ENCODE data around the gene ROBO2.

The ROBO2 gene

DNA sequence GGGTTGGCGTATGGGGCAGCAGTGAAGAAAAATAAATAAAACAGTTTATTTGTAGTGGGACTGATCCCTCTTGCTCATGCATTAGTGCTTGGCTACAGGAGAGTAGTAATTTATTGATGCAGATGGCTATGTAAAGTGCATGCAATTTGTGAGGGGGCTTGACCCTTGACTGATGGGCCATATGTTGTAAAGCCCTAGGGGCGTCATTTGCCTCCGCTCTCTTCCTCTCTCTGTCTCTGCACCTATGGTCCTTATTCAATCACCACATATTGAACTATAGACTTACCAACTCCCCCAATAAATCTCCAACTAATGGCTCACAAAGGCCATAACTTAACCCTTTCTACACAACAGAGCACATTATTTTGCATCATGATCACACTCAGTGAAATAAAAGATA is 227.7 kb downstream of the ROBO2 start:
- FAIRE-seq, result no peak

DNA sequence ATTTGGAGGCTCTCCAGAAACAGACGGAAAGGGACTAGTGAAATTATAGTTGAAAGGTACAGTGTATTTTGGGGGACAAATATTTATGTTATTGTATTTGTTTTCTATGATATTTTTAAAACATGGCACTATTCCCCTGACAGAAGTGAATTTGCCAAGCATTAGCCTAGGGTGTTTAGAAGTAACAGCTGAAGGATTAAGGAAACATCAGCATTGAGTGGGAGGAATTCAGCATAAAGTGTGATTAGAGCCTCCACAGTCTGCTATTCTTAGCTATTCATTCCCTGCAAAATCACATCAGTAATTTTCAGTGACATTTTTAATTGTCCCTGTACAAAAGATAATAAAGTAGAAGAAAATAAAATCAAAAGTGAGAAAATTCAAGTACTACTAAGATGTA is 231.4 kb downstream of the ROBO2 start:
- no peak for FAIRE-seq

DNA sequence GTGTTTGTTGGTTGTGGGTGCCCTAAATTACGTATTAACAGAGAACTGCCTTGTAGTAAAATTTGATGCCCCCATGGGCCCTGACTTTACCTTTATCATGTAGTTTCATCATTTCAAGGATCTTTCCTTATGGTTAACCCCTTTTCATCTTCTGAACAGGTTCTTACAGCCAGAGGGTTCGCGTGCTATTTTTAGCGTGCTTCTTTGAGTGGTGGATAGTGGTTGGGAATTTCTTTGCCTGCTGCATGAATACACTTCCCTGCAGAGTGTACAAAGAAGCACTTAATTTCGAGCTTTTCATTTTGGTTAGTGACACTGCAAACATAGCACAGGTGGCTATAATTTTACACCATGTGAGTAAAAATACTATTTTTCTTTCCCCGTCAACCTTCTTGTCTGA is 231.8 kb downstream of the ROBO2 start:
- FAIRE-seq, result no peak

DNA sequence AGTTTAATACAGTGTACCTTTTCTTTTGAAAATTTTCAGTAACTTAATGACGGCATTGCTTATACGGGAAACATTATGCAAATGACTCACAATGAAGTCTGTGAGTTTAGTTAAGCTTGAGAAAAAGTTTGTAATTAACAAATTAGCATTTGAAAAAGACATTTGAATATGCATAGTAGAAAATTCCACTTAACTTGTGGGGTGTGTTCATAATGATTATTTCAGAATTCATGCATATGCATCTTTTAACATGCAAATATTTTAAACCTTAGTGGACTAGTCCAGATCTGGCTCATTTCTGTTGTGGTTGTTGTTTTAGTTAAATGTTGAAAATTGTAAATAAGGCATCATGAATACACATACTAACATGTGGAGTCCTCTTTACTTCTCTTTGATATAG is 239.4 kb downstream of the ROBO2 start:
- no peak for FAIRE-seq

DNA sequence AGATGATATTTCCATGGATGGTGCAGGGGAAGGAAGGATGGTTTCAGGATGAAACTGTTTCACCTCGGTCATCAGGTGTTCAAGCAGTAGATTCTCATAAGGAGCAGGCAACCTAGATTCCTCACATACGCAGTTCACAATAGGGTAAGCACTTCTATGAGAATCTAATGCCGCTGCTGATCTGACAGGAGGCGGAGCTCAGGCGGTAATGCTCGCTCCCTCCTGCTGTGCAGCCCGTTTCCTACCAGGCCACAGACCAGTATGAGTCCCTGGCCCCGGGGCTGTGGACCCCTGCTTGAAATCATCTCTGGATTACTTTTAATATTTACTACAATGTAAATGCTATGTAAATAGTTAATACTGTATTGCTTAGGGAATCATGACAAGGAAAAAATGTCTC is 241.8 kb downstream of the ROBO2 start:
- no peak for FAIRE-seq

DNA sequence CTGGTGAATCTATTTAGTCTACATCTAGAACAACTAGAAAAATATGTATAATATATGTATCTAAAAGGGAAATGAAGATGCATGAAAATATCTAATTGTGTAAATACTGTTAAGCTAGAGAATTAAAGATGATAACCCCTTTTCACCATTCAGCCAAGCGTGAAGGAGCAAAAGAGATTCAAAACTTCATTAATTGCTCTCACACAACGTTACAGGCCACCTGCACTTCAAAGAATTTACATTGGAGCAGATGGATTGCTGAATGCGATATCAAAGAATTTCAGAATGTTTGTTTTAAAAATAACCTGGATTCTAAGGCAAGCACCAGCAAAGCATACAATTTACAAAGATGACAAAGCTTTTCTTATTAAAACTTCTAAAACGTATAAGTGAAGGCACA is 243.2 kb downstream of the ROBO2 start:
- FAIRE-seq, result no peak

GRCh38 chr3:77288348-77288747 is 248.4 kb downstream of the ROBO2 start:
- FAIRE-seq, result no peak

GRCh38 chr3:77296527-77296926 is 256.6 kb downstream of the ROBO2 start:
- no peak for FAIRE-seq

DNA sequence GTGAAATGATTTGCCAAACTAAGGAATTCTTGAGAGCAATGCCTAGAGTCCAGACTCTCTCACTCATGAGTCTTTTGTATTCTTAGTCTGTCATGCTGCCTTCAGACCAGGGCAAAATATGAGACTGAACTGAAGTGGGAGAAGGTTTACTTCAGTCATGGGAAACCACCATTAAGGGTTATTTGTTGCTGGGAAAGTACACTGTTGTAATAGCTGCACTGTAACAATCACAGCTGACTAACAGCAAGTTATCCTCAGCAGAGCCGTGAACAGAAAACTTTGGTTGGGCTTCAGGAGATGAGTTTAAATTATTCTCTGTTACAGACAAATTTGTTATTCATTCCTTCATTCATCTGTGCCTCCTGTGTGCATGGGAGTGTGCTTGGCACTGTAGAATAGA is 258.5 kb downstream of the ROBO2 start:
- FAIRE-seq, result no peak

DNA sequence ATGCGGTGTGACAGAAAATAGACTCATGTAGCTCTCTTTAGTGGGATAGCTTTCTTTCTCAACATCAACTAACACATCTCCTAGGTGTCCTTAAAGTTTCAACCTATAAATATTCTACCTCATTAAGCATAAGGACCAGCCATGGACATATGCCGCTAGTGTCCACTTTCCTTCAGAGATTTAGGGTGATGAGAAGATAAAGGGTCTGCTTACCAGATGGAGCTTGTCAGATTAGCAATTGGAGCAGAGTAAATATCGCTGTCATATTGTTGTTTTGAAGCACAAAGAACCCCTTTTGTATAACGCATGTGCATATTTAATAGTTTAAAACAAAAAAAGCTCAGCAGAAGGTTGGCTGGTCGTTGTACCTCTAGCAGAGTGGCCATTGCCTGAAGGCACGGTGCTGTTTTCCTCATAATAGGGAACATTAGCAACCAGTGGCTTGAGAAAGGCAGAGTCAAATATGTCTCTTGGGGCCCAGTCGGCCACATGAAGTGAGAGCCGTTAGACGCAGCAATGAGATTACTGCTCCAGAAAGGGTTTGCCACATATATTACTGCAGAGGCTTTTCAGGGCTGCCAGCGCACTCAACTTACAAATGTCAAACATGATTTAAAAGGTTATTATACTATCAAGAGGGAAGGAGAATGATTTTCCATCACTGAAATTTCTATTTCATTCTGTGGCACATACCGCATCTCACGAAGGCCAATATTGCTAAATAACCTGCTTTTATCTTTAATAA is 264.2 kb downstream of the ROBO2 start:
- no peak for FAIRE-seq

DNA sequence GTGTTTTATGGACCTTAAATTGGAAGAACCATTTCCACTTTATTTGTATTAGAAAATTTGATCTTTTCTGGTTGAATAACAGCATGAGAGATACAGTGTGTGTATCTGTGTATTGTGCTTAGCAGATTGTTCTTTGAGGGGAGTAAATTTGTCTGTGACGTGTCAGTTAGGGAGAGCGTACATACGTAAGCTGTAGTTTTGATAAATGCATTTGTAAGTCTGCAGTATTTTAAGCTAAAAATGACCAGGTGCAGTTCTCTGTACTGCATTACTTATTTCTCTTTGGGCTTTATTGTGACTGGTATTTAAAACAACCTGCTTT is 264.8 kb downstream of the ROBO2 start:
- no peak for FAIRE-seq

- no peak for FAIRE-seq
These were observed 269.6 kb downstream of the ROBO2 start for GRCh38 chr3:77309460-77309859.

DNA sequence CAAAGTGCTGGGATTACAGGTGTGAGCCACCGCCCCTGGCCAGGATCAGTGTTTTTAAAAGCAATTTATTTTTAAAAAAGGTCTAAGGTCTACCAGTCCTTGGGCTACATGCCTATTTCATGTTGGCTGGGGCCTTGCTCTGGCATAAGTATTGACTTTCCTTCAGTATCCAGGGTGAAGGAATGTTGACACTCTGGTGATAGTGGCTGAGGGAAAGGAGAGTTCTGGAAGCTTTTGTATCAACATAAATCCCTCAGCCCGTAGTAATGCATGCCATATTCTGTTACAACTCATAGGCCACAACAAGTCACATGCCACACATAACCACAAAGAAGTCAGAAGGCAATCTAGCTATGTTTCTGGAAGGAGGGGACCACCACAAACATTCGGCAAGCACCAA is 273.9 kb downstream of the ROBO2 start:
- FAIRE-seq, result no peak

GRCh38 chr3:77319711-77320110 is 279.8 kb downstream of the ROBO2 start:
- no peak for FAIRE-seq

DNA sequence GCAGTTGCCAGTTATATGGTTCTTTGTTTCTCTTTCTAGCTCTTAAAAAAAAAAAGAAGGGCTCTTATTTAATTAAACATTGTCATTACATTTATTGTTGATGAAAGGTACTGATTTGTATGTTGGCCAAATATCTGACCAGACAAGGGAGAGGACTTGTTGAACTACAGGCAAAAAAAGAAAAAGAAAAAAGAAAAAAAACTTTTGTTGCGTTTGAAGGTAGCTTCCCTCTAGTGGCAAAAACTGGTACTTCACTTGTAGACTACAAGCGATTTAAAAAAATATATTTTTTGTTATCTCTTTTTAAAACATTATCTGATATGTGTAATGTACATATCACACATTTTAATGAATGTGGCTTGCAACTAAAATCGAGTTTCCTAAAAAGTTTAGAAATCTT is 280.6 kb downstream of the ROBO2 start:
- peak; percentile 92 for FAIRE-seq

- no peak for FAIRE-seq
These were observed 281.7 kb downstream of the ROBO2 start for GRCh38 chr3:77321646-77322045.

GRCh38 chr3:77323626-77324025 is 283.7 kb downstream of the ROBO2 start:
- no peak for FAIRE-seq

DNA sequence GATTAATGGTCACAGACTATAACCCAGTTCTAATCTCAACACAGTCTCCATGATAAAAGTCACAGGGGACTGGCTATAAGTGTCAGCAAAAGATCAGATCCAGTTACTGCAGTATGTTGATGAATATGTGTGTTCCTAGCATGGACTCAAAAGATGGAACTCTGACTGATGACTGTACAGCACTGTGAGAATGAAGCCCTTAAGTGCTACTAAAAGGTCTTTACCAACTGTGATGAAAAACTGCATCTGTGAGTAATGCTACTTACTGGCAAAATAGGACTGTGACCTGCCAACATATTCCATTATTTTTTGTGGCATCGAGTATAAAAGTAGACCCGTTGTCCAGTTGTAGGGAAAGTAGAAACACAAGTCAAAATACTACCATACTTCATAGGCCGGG is 284.2 kb downstream of the ROBO2 start:
- FAIRE-seq, result no peak

DNA sequence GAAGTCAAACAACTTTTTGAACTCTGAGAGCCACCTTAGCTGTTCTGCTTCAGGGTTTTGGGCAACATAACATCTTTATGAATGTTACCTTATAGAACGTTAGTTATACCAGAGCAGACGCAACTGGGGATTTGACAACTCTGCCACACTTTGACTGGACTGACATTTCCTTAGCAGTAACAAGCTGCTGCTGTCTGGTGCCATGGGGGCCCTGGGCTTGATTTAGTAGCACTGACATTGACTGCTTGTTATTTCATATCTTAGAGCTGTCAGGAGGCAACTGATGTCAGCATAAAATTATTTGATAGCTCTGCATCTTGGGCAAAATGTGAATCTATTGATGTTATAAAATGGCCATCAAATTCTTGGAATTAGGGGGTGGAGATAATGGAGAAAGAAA is 285.4 kb downstream of the ROBO2 start:
- no peak for FAIRE-seq

DNA sequence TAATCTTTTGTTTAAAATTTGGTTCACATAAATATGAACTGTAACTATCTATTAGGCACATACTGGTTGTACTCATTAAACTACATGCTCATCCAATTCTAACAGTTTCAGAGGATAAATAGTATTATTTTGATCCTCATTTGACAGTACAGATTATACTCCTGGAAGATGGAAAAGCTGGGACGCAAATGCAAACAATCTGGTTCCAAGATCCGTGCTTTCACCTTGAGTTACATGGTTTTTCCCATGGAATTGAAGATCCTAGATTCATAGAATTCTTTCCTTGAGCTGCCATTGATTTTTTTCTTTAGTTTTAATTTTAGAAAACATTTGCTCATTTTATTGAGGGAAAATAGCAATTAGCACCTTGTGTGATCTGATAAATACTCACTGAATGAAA is 285.8 kb downstream of the ROBO2 start:
- no peak for FAIRE-seq

- FAIRE-seq, result no peak
These were observed 286.7 kb downstream of the ROBO2 start for GRCh38 chr3:77326586-77326985.

GRCh38 chr3:77328690-77329089 is 288.8 kb downstream of the ROBO2 start:
- no peak for FAIRE-seq

GRCh38 chr3:77329116-77329515 is 289.2 kb downstream of the ROBO2 start:
- FAIRE-seq, result no peak

DNA sequence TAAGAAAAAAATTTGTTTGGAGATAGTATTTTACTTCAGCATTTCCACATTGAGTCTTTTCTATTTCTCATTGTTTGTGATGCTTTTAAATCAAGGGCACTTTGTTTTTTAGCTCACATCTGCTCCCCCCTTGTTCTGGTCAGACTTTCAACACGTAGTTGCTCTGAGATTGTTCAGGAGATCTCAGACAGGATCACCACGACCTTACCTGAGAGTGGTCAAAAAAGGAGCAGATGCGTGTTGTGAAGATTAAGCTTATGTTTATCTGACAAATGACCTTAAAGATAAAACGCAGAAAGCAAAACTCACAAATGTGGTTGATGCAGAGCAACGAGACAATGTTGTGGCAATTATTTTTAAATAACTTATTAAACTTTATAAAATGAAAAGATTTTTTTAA is 298.3 kb downstream of the ROBO2 start:
- FAIRE-seq, result no peak

GRCh38 chr3:77342027-77342426 is 302.1 kb downstream of the ROBO2 start:
- FAIRE-seq, result no peak

DNA sequence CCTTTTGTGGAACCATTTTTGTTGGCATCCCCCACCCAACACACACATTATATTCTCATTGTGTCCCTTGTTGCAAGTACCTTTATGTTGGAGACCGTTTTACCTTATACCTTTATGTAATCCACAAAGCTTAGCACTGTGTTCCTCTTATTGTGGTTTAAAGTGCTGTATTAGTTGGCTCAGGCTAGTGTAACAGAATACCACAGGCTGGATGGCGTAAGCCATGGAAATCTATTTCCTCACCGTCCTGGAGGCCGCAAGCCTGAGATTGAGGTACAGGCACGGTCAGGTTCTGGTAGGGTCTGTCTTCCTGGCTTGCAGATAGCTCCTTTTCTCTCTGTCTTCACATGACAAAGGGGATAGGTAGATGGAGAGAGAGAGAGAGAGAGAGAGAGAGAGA is 302.8 kb downstream of the ROBO2 start:
- no peak for FAIRE-seq
